ENCODE results near the gene FOXQ1. TPM values are rescaled to one million over a fixed set of nuclear protein-coding genes. Genes with fewer than 3 reads are reported as not detected.

FOXQ1 gene
- total and polyA plus RNA-seq, 2 of the 13 experiments (the other 11 are each of a cell fraction or from before 2014, with no cell fraction given): 35.2 to 39.8 TPM

- TF ChIP-seq, protein P1, sequence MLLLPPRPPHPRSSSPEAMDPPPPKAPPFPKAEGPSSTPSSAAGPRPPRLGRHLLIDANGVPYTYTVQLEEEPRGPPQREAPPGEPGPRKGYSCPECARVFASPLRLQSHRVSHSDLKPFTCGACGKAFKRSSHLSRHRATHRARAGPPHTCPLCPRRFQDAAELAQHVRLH (CRISPR knock-in tag; IDR thresholded peaks at IDR 0.05; ENCODE audit: borderline replicate concordance, low read depth): no peak
- TF ChIP-seq ZNF788 (CRISPR knock-in tag; IDR thresholded peaks at IDR 0.05; ENCODE audit: borderline replicate concordance) (no peak), GTF3A (CRISPR knock-in tag; conservative IDR thresholded peaks at IDR 0.05) (0 out of 2 replicates have a peak, but pooled peaks have one; percentile 34), ZNF234 (CRISPR knock-in tag; conservative IDR thresholded peaks at IDR 0.05) (no peak), GATA4 (IDR thresholded peaks at IDR 0.05; ENCODE audit: borderline replicate concordance, low read depth) (peak; percentile 59; the same call in 1 of the 2 replicates), ZFAT (CRISPR knock-in tag; conservative IDR thresholded peaks at IDR 0.05) (no peak), FOXK1 (CRISPR knock-in tag; IDR thresholded peaks at IDR 0.05; ENCODE audit: borderline replicate concordance, low read depth) (peak; percentile 90), BORCS8-MEF2B (CRISPR knock-in tag; IDR thresholded peaks at IDR 0.05) (no peak), U2AF1 (optimal IDR thresholded peaks at IDR 0.05; ENCODE audit: low read depth, low read length) (no peak), RFXAP (CRISPR knock-in tag; IDR thresholded peaks at IDR 0.05; ENCODE audit: borderline replicate concordance) (no peak), MEIS2 (CRISPR knock-in tag; IDR thresholded peaks at IDR 0.05) (no peak), ZFP1 (CRISPR knock-in tag; IDR thresholded peaks at IDR 0.05) (peak; percentile 78; the same call in 1 of the 2 replicates), MNT (IDR thresholded peaks at IDR 0.05) (peak; percentile 61), ZNF737 (CRISPR knock-in tag; IDR thresholded peaks at IDR 0.05; ENCODE audit: borderline replicate concordance) (no peak), TCF7 (IDR thresholded peaks at IDR 0.05; ENCODE audit: low read depth) (peak; percentile 75), RARG (CRISPR knock-in tag; IDR thresholded peaks at IDR 0.05; ENCODE audit: low read depth) (no peak), FOXP1 (IDR thresholded peaks at IDR 0.05) (no peak; the same call in 1 of the 2 replicates), FOXP1 (CRISPR knock-in tag; IDR thresholded peaks at IDR 0.05) (peak; percentile 90), NR2F6 (IDR thresholded peaks at IDR 0.05) (0 out of 2 replicates have a peak, but pooled peaks have one; percentile 9), NR2F6 (CRISPR knock-in tag; IDR thresholded peaks at IDR 0.05) (peak; percentile 60), CREB3 (CRISPR knock-in tag; IDR thresholded peaks at IDR 0.05) (no peak), TOE1 (CRISPR knock-in tag; IDR thresholded peaks at IDR 0.05) (no peak), ZNF282 (IDR thresholded peaks at IDR 0.05; ENCODE audit: partially characterized antibody) (no peak), ZBTB25 (CRISPR knock-in tag; IDR thresholded peaks at IDR 0.05) (peak; percentile 58; the same call in 1 of the 2 replicates), HNRNPK (IDR thresholded peaks at IDR 0.05; ENCODE audit: low read depth, low read length, poor library complexity, severe bottlenecking) (no peak), ZNF12 (CRISPR knock-in tag; IDR thresholded peaks at IDR 0.05) (peak; percentile 47; the same call in 1 of the 2 replicates), SOX6 (IDR thresholded peaks at IDR 0.05) (no peak), SOX6 (CRISPR knock-in tag; IDR thresholded peaks at IDR 0.05) (peak; percentile 95), ZNF30 (CRISPR knock-in tag; IDR thresholded peaks at IDR 0.05) (no peak), ZNF3 (CRISPR knock-in tag; IDR thresholded peaks at IDR 0.05) (no peak; the same call in 1 of the 2 replicates)
- TF ChIP-seq, protein P2, sequence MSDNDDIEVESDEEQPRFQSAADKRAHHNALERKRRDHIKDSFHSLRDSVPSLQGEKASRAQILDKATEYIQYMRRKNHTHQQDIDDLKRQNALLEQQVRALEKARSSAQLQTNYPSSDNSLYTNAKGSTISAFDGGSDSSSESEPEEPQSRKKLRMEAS (IDR thresholded peaks at IDR 0.05): peak; percentile 85
These were observed 44.7 kb upstream of the FOXQ1 start (continued) for GRCh38 chr6:1267057-1267732.
